Neuronal stem cell (in vitro differentiated cells): ENCODE data around the gene CLEC16A.

Source experiments
- DNase-seq: peaks from one replicate; pipeline ENCODE4 v3.0.0-alpha.2; 2013; ENCODE audit warnings: low spot score
- H2AFZ ChIP-seq: one replicate; pipeline ENCODE4 v1.6.1; 2013; ENCODE audit warnings: mild to moderate bottlenecking, low read length, inconsistent platforms
- H2AK5ac ChIP-seq: 2 replicates; pipeline ENCODE4 v1.6.1; 2013; ENCODE audit warnings: low read depth, mild to moderate bottlenecking, inconsistent platforms, low read length, moderate library complexity, mixed read lengths
- H2BK120ac ChIP-seq: 2 replicates; pipeline ENCODE4 v1.6.1; 2013; ENCODE audit warnings: low read depth, mild to moderate bottlenecking, inconsistent platforms, low read length, moderate library complexity, mixed read lengths
- H2BK12ac ChIP-seq: one replicate; pipeline ENCODE4 v1.6.1; 2013; ENCODE audit warnings: low read length, inconsistent platforms
- H2BK15ac ChIP-seq: 2 replicates; pipeline ENCODE4 v1.6.1; 2013; ENCODE audit warnings: mild to moderate bottlenecking, low read length, inconsistent platforms, mixed read lengths
- H2BK5ac ChIP-seq: one replicate; pipeline ENCODE4 v1.6.1; 2013; ENCODE audit warnings: inconsistent platforms, mild to moderate bottlenecking, low read length, moderate library complexity
- H3K14ac ChIP-seq: one replicate; pipeline ENCODE4 v1.6.1; 2013; ENCODE audit warnings: low read length, inconsistent platforms
- H3K18ac ChIP-seq: 2 replicates; pipeline ENCODE4 v1.6.1; 2013; ENCODE audit warnings: low read length, inconsistent platforms
- H3K23ac ChIP-seq: 2 replicates; pipeline ENCODE4 v1.6.1; 2013; ENCODE audit warnings: low read depth, mild to moderate bottlenecking, mixed read lengths, low read length, inconsistent platforms; ENCODE audit not compliant: poor library complexity
- H3K27ac ChIP-seq: replicated peaks from 3 replicates; pipeline ENCODE4 v1.5.1; 2013; ENCODE audit warnings: low read length, inconsistent platforms
- H3K27me3 ChIP-seq, 3 experiments: 2 replicates each; pipeline ENCODE4 v1.6.1; 2013; ENCODE audit warnings: low read length in 3 of 3, mild to moderate bottlenecking in 2 of 3, inconsistent platforms in 1 of 3, low read depth in 1 of 3, mixed read lengths in 1 of 3, moderate library complexity in 1 of 3; ENCODE audit not compliant: control insufficient read depth in 3 of 3, insufficient read depth in 3 of 3
- H3K36me3 ChIP-seq, 2 donors: replicated peaks in 1 of 2; 2 replicates each; pipeline ENCODE4 v1.6.1; 2013; ENCODE audit warnings: low read length in 2 of 2; ENCODE audit not compliant: control insufficient read depth in 2 of 2, insufficient read depth in 2 of 2
- H3K4ac ChIP-seq: 2 replicates; pipeline ENCODE4 v1.6.1; 2013; ENCODE audit warnings: inconsistent platforms, mild to moderate bottlenecking, low read length, moderate library complexity
- H3K4me1 ChIP-seq, 2 donors: 1 replicate in 1 of 2; 2 replicates in 1 of 2; pipeline ENCODE4 v1.6.1; 2013; ENCODE audit warnings: low read length in 2 of 2, low read depth in 1 of 2; ENCODE audit not compliant: control insufficient read depth in 2 of 2, insufficient read depth in 1 of 2
- H3K4me2 ChIP-seq: one replicate; pipeline ENCODE4 v1.6.1; 2013; ENCODE audit warnings: mild to moderate bottlenecking, low read length, inconsistent platforms; ENCODE audit not compliant: insufficient read depth, poor library complexity, severe bottlenecking
- H3K4me3 ChIP-seq, 2 donors: 2 replicates each; pipeline ENCODE4 v1.5.1; 2013; ENCODE audit warnings: low read length in 2 of 2, mild to moderate bottlenecking in 2 of 2, inconsistent platforms in 1 of 2, moderate library complexity in 1 of 2
- H3K79me1 ChIP-seq: one replicate; pipeline ENCODE4 v1.6.1; 2013; ENCODE audit warnings: low read depth, mild to moderate bottlenecking, inconsistent platforms, low read length, moderate library complexity
- H3K9ac ChIP-seq: one replicate; pipeline ENCODE4 v1.6.1; 2013; ENCODE audit warnings: mild to moderate bottlenecking, low read depth, low read length, inconsistent platforms; ENCODE audit not compliant: poor library complexity
- H3K9me3 ChIP-seq, 2 donors: replicated peaks in 1 of 2; 2 replicates each; pipeline versions ENCODE3 to v1.6.1; 2013; ENCODE audit warnings: low read length in 2 of 2, mild to moderate bottlenecking in 2 of 2, inconsistent platforms in 1 of 2, low read depth in 1 of 2, mixed read lengths in 1 of 2, moderate library complexity in 1 of 2; ENCODE audit not compliant: control insufficient read depth in 2 of 2, insufficient read depth in 1 of 2
- H4K8ac ChIP-seq: one replicate; pipeline ENCODE4 v1.6.1; 2013; ENCODE audit warnings: low read depth, mild to moderate bottlenecking, inconsistent platforms, low read length, moderate library complexity
- H4K91ac ChIP-seq: one replicate; pipeline ENCODE4 v1.6.1; 2013; ENCODE audit warnings: low read length, low read depth, mild to moderate bottlenecking, inconsistent platforms; ENCODE audit not compliant: poor library complexity
- WGBS, 2 donors: extraction: QIAGEN DNeasy Blood & Tissue Kit; methylation state at CpG; one replicate each; pipeline ENCODE4 v1.1.7; 2013; ENCODE audit warnings: missing lambda C conversion rate in 2 of 2, mixed read lengths in 1 of 2; ENCODE audit not compliant: insufficient read length in 2 of 2, insufficient replicate concordance in 1 of 2; ENCODE audit errors: extremely low coverage in 2 of 2; 5-methylcytosine and 5-hydroxymethylcytosine counted together

The CLEC16A gene

DNA sequence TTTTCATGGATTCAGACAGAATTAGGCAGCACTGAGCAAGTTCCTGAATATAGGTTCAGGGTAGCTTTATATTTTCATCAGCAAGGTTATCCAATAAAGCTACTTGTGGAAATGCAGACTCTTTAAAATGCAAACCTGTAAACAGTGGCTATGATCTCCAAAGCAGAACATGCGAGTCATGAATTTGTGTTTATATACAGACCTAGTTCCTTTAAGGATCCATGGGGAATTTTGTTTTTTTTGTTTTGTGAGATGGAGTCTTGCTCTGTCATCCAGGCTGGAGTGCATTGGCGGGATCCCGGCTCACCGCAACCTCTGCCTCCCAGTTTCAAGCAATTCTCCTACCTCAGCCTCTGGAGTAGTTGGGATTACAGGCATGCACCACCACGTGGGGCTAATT is 14.8 kb downstream of the CLEC16A start:
- Histone ChIP-seq H3K4me3 (no peak overlapping the region), H4K8ac (no peak overlapping the region), H3K36me3 (peaks cover 3 to 27% of the 10 kb centered on the region in 2 donors), H2AFZ (no peak overlapping the region), H2BK12ac (no peak overlapping the region), H3K23ac (no peak overlapping the region), H3K4me2 (no peak overlapping the region), H3K18ac (no peak overlapping the region), H3K9me3 (peaks cover 0 to 2% of the 10 kb centered on the region in 2 donors), H3K4ac (no peak overlapping the region), H3K79me1 (peaks cover 3% of the 10 kb centered on the region), H3K27me3 (no peaks in the 10 kb centered on the region), H2BK120ac (no peak overlapping the region), H3K9ac (no peak overlapping the region), H2BK15ac (no peak overlapping the region), H3K27ac (no peak overlapping the region), H3K14ac (no peak overlapping the region), H2AK5ac (no peak overlapping the region), H4K91ac (no peak overlapping the region), H2BK5ac (no peak overlapping the region), H3K4me1 (peaks cover under 1% of the 10 kb centered on the region in 2 donors)
- WGBS, 2 donors = no CpG with 5 or more reads among the region's 5 CpGs
- no peak for DNase-seq

DNA sequence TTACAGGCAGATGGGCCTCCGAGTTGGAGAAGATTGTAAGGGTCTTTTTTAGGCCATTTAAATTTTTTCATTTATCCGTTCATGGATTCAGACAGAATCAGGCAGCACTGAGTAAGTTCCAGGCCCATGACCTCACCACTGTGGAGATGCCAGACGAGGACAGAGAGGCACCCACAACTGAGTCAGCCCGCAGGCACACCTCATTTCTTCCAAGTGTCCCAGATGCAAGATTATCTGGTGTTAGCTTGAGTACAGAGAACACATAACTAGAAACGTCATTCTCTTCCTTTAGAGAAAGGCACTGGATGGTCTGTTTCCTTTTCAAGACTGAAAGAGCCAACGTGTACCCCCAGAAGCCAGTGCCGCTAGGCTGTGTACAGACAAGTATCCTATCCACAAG is 16.9 kb downstream of the CLEC16A start:
- H3K4me3 ChIP-seq = no peak overlapping the region
- no peak overlapping the region for H4K91ac ChIP-seq
- H3K9me3 ChIP-seq = peaks cover 0 to 2% of the 10 kb centered on the region in 2 donors
- H2BK5ac ChIP-seq = no peak overlapping the region
- no peak overlapping the region for H3K4me2 ChIP-seq
- no peak overlapping the region for H3K4ac ChIP-seq
- H3K14ac ChIP-seq = no peak overlapping the region
- no peak overlapping the region for H3K27ac ChIP-seq
- no peak for DNase-seq
- H3K27me3 ChIP-seq = no peaks in the 10 kb centered on the region
- no peak overlapping the region for H2AFZ ChIP-seq
- H3K23ac ChIP-seq = no peak overlapping the region
- no peak overlapping the region for H2BK12ac ChIP-seq
- peaks cover 2% of the 10 kb centered on the region in 2 donors for H3K4me1 ChIP-seq
- WGBS, 2 donors = no CpG with 5 or more reads among the region's 7 CpGs
- H3K9ac ChIP-seq = no peak overlapping the region
- H2BK15ac ChIP-seq = no peak overlapping the region
- H2AK5ac ChIP-seq = no peak overlapping the region
- no peaks in the 10 kb centered on the region for H3K79me1 ChIP-seq
- no peak overlapping the region for H4K8ac ChIP-seq
- no peak overlapping the region for H3K18ac ChIP-seq
- no peak overlapping the region for H2BK120ac ChIP-seq
- peaks cover 3 to 42% of the 10 kb centered on the region in 2 donors for H3K36me3 ChIP-seq

DNA sequence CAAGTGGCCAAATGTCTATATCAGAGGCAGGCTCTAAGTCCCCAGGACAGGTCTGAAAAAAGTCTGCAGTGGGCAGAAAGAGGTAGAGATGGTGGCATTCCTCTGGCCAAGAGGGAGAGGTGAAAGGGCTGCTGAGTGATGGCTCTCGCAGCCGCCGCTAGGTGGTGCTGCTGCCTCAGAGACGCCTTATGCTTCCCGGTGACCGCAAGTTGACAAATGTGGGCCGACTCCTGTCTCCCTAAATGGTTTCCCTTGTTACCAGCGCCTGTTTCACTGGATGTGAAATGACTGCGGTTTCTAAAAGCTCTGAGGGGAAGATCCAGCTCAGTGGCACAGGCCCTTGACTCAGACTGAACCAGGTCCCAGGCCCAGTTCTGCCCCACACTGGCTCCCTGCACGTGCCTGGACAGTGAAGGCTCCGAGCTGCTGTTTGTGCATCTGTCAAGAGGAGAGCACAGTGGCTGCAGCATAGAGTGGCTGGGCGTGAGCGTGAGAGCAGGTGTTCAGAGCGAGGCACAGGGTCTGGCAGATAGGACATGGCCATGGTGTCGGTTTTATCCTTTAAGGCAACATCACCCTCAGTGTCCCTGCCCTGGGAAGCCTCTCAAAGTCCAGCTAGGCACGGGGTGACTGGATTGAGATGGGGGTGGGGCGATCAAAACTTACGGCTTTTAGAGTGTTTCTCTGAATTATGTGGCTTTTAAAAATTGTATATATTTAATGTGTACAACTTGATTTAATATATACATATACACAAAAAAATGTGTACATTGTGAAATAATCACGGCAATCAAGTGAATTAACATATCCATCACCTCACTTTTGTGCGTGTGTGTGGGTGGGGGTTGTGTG is 19.9 kb downstream of the CLEC16A start:
- no peak overlapping the region for H3K23ac ChIP-seq
- no peak overlapping the region for H2BK15ac ChIP-seq
- no peak overlapping the region for H4K8ac ChIP-seq
- peaks cover 3 to 40% of the 10 kb centered on the region in 2 donors for H3K36me3 ChIP-seq
- peaks cover 0 to 2% of the 10 kb centered on the region in 2 donors for H3K9me3 ChIP-seq
- no peak overlapping the region for H2BK5ac ChIP-seq
- H3K79me1 ChIP-seq = no peaks in the 10 kb centered on the region
- no CpG with 5 or more reads among the region's 20 CpGs for WGBS, 2 donors
- peak overlapping the region in 1 of 2 donors; percentile 7 for H3K4me3 ChIP-seq
- no peaks in the 10 kb centered on the region for H3K27me3 ChIP-seq
- H2AK5ac ChIP-seq = no peak overlapping the region
- no peak overlapping the region for H3K27ac ChIP-seq
- peak; percentile 79 for DNase-seq
- peaks cover 2% of the 10 kb centered on the region in 2 donors for H3K4me1 ChIP-seq
- no peak overlapping the region for H2BK120ac ChIP-seq
- peak overlapping the region; percentile 36 for H2AFZ ChIP-seq
- H3K18ac ChIP-seq = peak overlapping the region; percentile 11
- H3K9ac ChIP-seq = no peak overlapping the region
- H2BK12ac ChIP-seq = no peak overlapping the region
- no peak overlapping the region for H4K91ac ChIP-seq
- no peak overlapping the region for H3K4me2 ChIP-seq
- H3K4ac ChIP-seq = no peak overlapping the region
- H3K14ac ChIP-seq = peak overlapping the region; percentile 12

DNA sequence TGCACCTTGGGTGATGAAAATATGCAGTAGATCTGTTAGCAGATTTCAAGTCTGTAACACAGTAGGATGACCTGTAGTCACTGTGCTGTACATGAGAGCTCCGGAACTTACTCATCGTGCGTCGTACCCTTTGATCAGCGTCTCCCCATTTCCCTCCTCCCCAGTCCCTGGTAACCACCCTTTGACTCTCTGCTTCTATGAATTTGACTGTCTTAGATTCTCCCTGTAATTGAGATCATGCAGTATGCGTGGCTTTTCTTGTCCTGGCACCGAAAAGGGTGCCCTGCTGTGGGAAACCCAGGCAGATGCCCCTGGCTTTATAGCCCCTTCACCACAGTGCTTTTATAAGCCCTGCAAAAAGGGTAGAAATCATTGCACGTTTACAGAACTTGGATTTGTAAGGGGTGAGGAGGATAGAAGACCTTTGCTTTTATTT is 20.5 kb downstream of the CLEC16A start:
- H3K27me3 ChIP-seq = no peaks in the 10 kb centered on the region

More for the DNA sequence above, 20.5 kb downstream of the CLEC16A start:
- no peak overlapping the region for H4K91ac ChIP-seq
- H3K4me1 ChIP-seq = peaks cover 2% of the 10 kb centered on the region in 2 donors
- H3K36me3 ChIP-seq = peaks cover 3 to 44% of the 10 kb centered on the region in 2 donors
- no peak overlapping the region for H2BK15ac ChIP-seq
- no peak overlapping the region for H2BK12ac ChIP-seq
- no peak overlapping the region for H2BK5ac ChIP-seq
- H3K4me2 ChIP-seq = no peak overlapping the region
- no peak overlapping the region for H4K8ac ChIP-seq
- no peak overlapping the region for H3K4ac ChIP-seq
- no peaks in the 10 kb centered on the region for H3K79me1 ChIP-seq
- no peak overlapping the region for H3K18ac ChIP-seq
- H2AFZ ChIP-seq = no peak overlapping the region
- no peak overlapping the region for H2BK120ac ChIP-seq
- no peak overlapping the region for H3K23ac ChIP-seq
- no peak overlapping the region for H2AK5ac ChIP-seq
- no peak overlapping the region for H3K14ac ChIP-seq
- no CpG with 5 or more reads among the region's 8 CpGs for WGBS, 2 donors
- H3K27ac ChIP-seq = no peak overlapping the region
- no peak overlapping the region for H3K9ac ChIP-seq
- peaks cover 0 to 2% of the 10 kb centered on the region in 2 donors for H3K9me3 ChIP-seq
- H3K4me3 ChIP-seq = no peak overlapping the region
- DNase-seq = no peak
